Hepatocyte (in vitro differentiated cells): ENCODE results near the gene VAMP2. TPM values are rescaled to one million over a fixed set of nuclear protein-coding genes. Genes with fewer than 3 reads are reported as not detected.

Experiments
- DNase-seq: peaks from one replicate; pipeline ENCODE4 v3.0.0-alpha.2; 2016; ENCODE audit warnings: low spot score
- H2AFZ ChIP-seq: fragments of 200-600 bp; sonication (generic); 2 replicates; pipeline ENCODE4 v1.6.0; 2016; ENCODE audit warnings: antibody characterized with exemption, mild to moderate bottlenecking
- H3K27ac ChIP-seq: fragments of 200-600 bp; sonication (generic); 2 replicates; pipeline ENCODE4 v1.5.1; 2016; ENCODE audit warnings: mild to moderate bottlenecking
- H3K27me3 ChIP-seq: fragments of 200-600 bp; sonication (generic); 2 replicates; pipeline ENCODE4 v1.6.1; 2016
- H3K36me3 ChIP-seq: fragments of 200-600 bp; sonication (generic); replicated peaks from 2 replicates; pipeline ENCODE4 v1.5.1; 2016; ENCODE audit warnings: low read depth; ENCODE audit not compliant: insufficient read depth
- H3K4me1 ChIP-seq: fragments of 200-600 bp; sonication (generic); 2 replicates; pipeline ENCODE4 v1.5.1; 2016; ENCODE audit warnings: mild to moderate bottlenecking, moderate library complexity; ENCODE audit not compliant: insufficient read depth
- H3K4me2 ChIP-seq: fragments of 200-600 bp; sonication (generic); 2 replicates; pipeline ENCODE4 v1.6.0; 2016
- H3K4me3 ChIP-seq: fragments of 200-600 bp; sonication (generic); 2 replicates; pipeline ENCODE4 v1.5.1; 2016; ENCODE audit warnings: mild to moderate bottlenecking
- H3K79me2 ChIP-seq: fragments of 200-600 bp; sonication (generic); 2 replicates; pipeline ENCODE4 v1.6.0; 2017; ENCODE audit warnings: mild to moderate bottlenecking
- H3K9me2 ChIP-seq: fragments of 200-600 bp; sonication (generic); replicated peaks from 2 replicates; pipeline ENCODE4 v1.6.0; 2017; ENCODE audit warnings: mild to moderate bottlenecking; ENCODE audit not compliant: insufficient read depth
- H3K9me3 ChIP-seq: fragments of 200-600 bp; sonication (generic); 2 replicates; pipeline ENCODE4 v1.5.1; 2016; ENCODE audit warnings: low read depth, mild to moderate bottlenecking
- H4K20me1 ChIP-seq: fragments of 200-600 bp; sonication (generic); 2 replicates; pipeline ENCODE4 v1.6.0; 2016; ENCODE audit warnings: mild to moderate bottlenecking; ENCODE audit not compliant: insufficient read depth, poor library complexity, severe bottlenecking
- EZH2 ChIP-seq: fragments of 200-600 bp; sonication (generic); IDR thresholded peaks from 2 replicates; pipeline ENCODE4 v1.6.1; 2016; ENCODE audit warnings: antibody characterized with exemption, mild to moderate bottlenecking, borderline replicate concordance
- EZH2phosphoT487 ChIP-seq: fragments of 200-600 bp; sonication (generic); IDR thresholded peaks from one replicate; pipeline ENCODE4 v1.6.1; 2018; ENCODE audit warnings: antibody characterized with exemption, mild to moderate bottlenecking, low read depth, moderate library complexity; ENCODE audit not compliant: unreplicated experiment, severe bottlenecking
- WGBS: methylation state at CpG from one replicate; pipeline ENCODE4 v1.1.6; 2016; ENCODE audit warnings: low lambda C conversion rate; ENCODE audit errors: missing lambda C conversion rate; 5-methylcytosine and 5-hydroxymethylcytosine counted together
- polyA plus RNA-seq: library from polyadenylated mRNA; unstranded; fragments of >200 nt; fragmentation: Nextera tagmentation; extraction: Ambion mirVana; gene quantifications from 2 replicates; pipeline ENCODE4 v1.2.1, GENCODE V29; 2016
- total RNA-seq: library from RNA; depleted of rRNA; stranded (reverse); fragments of >200 nt; gene quantifications from 2 replicates; pipeline ENCODE4 v1.2.3, GENCODE V29; 2014
- TF ChIP-seq, protein P1 (sequence below): fragments of 200-600 bp; sonication (generic); IDR thresholded peaks from 2 replicates; pipeline ENCODE4 v1.5.1; 2016; ENCODE audit warnings: antibody characterized with exemption, mild to moderate bottlenecking; ENCODE audit not compliant: poor library complexity

VAMP2 gene
- total and polyA plus RNA-seq, 2 experiments from 2014 or later = 8.5 to 44.6 TPM

GRCh38 chr17:8122422-8122923 lies 40.3 kb downstream of the VAMP2 start:
- Histone ChIP-seq H3K4me1 (peaks cover 34% of the 10 kb centered on the region), H3K27ac (no peak overlapping the region)

DNA sequence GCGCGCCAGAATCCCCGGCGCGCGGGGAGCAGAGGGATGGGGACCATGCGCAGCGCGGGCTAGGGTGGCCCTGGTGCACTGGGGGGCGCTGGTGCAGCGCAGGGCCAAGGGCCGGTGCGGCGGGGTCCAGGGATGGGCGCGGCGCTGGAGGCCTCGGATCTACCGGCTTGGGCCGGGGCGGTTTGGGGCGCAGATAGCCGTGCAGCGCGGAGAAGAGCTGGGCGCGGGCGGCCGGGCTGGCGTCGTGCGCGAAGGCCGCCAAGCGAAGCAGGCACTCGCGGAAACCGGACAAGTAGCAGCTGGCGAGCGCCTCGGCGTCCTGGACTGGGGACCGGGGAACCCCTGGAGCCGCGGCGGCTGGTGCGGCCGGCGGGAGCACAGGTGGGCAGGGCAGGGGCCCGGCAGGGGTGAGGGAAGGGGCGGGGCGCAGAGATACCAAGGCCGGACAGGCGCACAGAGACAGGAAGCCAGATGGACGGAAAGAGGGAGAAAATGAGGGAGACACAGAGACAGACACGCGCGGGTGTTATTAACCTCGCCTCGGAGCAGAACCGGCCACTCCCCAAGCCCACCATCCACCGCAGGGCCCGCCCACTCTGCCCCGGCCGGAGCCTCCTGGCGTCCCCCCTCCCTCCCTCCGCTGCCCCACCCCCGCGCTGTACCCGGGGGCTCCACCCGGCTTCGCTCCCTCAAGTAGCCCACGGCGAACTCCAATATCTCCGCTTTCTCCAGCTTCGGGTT lies 40.9 kb downstream of the VAMP2 start:
- Histone ChIP-seq H3K9me3 (no peaks in the 10 kb centered on the region), H3K27ac (no peak overlapping the region), H3K79me2 (no peaks in the 10 kb centered on the region), H3K4me1 (peaks cover 29% of the 10 kb centered on the region), H3K27me3 (peaks cover 29% of the 10 kb centered on the region), H3K36me3 (no peaks in the 10 kb centered on the region), H3K4me3 (peak overlapping the region; percentile 37), H2AFZ (peak overlapping the region; percentile 54), H3K9me2 (no peaks in the 10 kb centered on the region), H3K4me2 (peak overlapping the region; percentile 88), H4K20me1 (no peaks in the 10 kb centered on the region)
- DNase-seq = peak; percentile 88
- WGBS = under 1% methylated on average over 45 of the region's 76 CpGs
- TF ChIP-seq, protein P1, sequence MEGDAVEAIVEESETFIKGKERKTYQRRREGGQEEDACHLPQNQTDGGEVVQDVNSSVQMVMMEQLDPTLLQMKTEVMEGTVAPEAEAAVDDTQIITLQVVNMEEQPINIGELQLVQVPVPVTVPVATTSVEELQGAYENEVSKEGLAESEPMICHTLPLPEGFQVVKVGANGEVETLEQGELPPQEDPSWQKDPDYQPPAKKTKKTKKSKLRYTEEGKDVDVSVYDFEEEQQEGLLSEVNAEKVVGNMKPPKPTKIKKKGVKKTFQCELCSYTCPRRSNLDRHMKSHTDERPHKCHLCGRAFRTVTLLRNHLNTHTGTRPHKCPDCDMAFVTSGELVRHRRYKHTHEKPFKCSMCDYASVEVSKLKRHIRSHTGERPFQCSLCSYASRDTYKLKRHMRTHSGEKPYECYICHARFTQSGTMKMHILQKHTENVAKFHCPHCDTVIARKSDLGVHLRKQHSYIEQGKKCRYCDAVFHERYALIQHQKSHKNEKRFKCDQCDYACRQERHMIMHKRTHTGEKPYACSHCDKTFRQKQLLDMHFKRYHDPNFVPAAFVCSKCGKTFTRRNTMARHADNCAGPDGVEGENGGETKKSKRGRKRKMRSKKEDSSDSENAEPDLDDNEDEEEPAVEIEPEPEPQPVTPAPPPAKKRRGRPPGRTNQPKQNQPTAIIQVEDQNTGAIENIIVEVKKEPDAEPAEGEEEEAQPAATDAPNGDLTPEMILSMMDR = peak; percentile 49
- no peak for TF ChIP-seq EZH2

More at GRCh38 chr17:8122422-8122923, 40.3 kb downstream of the VAMP2 start:
- Histone ChIP-seq H2AFZ (peak overlapping the region; percentile 54), H3K4me2 (peak overlapping the region; percentile 88), H3K9me3 (no peaks in the 10 kb centered on the region), H4K20me1 (no peaks in the 10 kb centered on the region), H3K79me2 (no peaks in the 10 kb centered on the region), H3K4me3 (peak overlapping the region; percentile 37), H3K9me2 (no peaks in the 10 kb centered on the region), H3K27me3 (peaks cover 29% of the 10 kb centered on the region), H3K36me3 (no peaks in the 10 kb centered on the region)
- 2% methylated on average over 26 of the region's 29 CpGs for WGBS
- TF ChIP-seq EZH2 (no peak), EZH2phosphoT487 (no peak)
- TF ChIP-seq, protein P1 = no peak
- DNase-seq = peak; percentile 28

DNA sequence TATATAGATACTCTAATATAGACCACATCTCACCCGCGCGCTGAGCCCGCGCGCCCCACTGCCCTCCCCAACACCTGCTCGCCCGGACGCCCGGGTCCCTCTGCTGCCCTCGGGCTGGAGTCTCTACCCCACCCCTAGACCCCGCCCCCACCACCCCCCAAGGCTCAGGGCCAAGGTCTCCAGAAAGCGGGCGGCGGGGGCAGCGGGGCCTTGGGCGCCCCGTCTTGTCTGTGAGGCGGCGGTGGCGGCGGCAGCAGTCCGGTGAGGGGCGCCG lies 41.4 kb downstream of the VAMP2 start:
- no peaks in the 10 kb centered on the region for H4K20me1 ChIP-seq
- DNase-seq = no peak
- H3K27me3 ChIP-seq = peaks cover 31% of the 10 kb centered on the region
- no peaks in the 10 kb centered on the region for H3K36me3 ChIP-seq
- H3K4me3 ChIP-seq = peak overlapping the region; percentile 37
- no peaks in the 10 kb centered on the region for H3K79me2 ChIP-seq
- H3K27ac ChIP-seq = no peak overlapping the region
- no peak for TF ChIP-seq EZH2
- TF ChIP-seq, protein P1 = no peak
- TF ChIP-seq EZH2phosphoT487 = no peak
- no peaks in the 10 kb centered on the region for H3K9me3 ChIP-seq
- WGBS = 2% methylated on average over 9 of the region's 25 CpGs
- peaks cover 29% of the 10 kb centered on the region for H3K4me1 ChIP-seq
- H2AFZ ChIP-seq = no peak overlapping the region
- H3K9me2 ChIP-seq = no peaks in the 10 kb centered on the region
- H3K4me2 ChIP-seq = peak overlapping the region; percentile 88
